NB4 (cell line): Measurements from ENCODE around the gene NRL.

ENCODE experiments used
- CTCF ChIP-seq: IDR thresholded peaks from one replicate; pipeline ENCODE4 v1.5.1; 2012; ENCODE audit warnings: low read depth, low read length
- MAX ChIP-seq: IDR thresholded peaks from 2 replicates; pipeline ENCODE4 v1.6.1; 2011; ENCODE audit warnings: low read depth, low read length
- MYC ChIP-seq: IDR thresholded peaks from 2 replicates; pipeline ENCODE4 v1.6.1; 2011; ENCODE audit warnings: low read depth, low read length
- POLR2A ChIP-seq: IDR thresholded peaks from 2 replicates; pipeline ENCODE4 v1.6.1; 2011; ENCODE audit warnings: mild to moderate bottlenecking; ENCODE audit not compliant: insufficient read length; ENCODE audit errors: extremely low read depth

DNA sequence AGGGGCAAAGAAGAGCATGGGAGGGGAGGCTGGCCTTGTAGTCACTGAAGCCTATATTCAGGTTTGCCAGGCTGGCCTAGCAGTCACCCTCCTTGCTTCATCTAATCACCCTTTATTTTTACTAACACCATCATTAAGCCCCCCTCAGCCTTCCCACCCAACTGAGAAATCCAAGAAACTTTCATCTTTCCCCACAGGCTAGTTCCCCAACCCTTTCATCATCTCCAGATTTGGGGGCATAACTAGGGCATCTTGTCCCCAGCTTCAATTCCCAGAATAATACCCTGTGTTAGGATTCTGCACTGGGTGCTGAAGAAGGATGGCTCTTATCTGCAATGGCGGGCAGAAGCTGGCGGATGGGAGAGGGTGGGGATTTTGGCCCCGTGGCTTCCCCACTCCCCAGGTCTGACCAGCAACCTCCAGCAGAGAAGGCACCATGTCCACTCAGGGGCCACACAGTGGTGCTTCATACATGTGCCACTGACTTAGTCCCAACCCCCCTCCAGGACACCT is 13.7 kb downstream of the NRL start:
- TF ChIP-seq CTCF (no peak), POLR2A (no peak), MAX (no peak), MYC (no peak)
